Right ventricle myocardium inferior (tissue), 1 donor: ENCODE data around the gene TMEM101. TPM values are rescaled to one million over a fixed set of nuclear protein-coding genes. Genes with fewer than 3 reads are reported as not detected.
"Not testable (repeated sequence)": the region's sequence is repeated elsewhere in the genome, so short reads cannot be mapped to it uniquely, and the experiment has no call there.

Experiments
- ATAC-seq: fragments of 200-7000 bp; cut with Tn5 transposase; one replicate; pipeline ENCODE4 v1.9.1; 2020; ENCODE audit warnings: mild to moderate bottlenecking, moderate library complexity
- DNase-seq: peaks from one replicate; pipeline ENCODE4 v3.0.0; 2021; ENCODE audit errors: missing footprints
- intact Hi-C: fragments of 100-400 bp; cut with DNase I; formaldehyde crosslinking; loops from one replicate; pipeline ENCODE4 v1.11.0; 2022
- total RNA-seq: library from RNA; stranded (reverse); fragmentation: NEBNext Ultra II Directional; extraction: Animal tissue kit (Norgen Biotek cat#: 25700); gene quantifications from one replicate; pipeline ENCODE4 v1.2.1, GENCODE V29; 2021
- donor health status: DM: no; HTN: yes; CAD: no; lungs with severe emphysema.

TMEM101 gene
- total RNA-seq, 1 donor from 2014 or later: 21.5 TPM

DNA sequence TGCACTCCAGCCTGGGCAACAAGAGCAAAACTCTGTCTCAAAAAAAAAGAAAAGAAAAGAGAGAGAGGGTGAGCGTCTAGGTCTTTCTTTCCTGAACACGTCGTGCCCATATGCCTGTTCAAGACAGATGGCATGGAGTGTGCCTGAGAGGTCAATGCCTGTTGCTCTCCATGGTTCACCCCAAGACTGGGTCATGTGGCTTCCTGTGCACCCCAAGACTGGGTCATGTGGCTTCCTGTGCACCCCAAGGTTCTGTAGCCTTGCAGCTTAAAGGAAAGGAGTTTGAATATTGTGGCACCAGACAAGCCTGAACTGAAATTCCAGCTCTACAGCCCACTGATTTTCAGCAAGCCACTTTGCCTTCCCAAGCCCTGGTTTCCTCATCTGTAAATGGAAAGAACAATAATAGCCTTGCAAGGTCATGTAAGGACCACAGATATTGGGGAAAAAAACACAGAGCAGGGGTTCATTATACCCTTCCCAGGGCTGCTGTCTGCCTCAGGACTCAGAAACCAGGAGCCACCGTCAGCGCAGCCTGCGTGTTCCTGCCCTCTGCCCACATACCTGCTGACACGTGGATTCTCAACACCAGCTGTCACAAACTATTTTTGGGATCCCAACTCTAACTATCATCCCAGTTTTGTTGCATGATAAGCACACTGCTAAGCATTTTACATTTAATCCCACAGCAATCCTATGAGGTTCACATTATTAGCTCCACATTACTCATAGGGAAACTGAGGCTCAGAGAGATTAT is 28.4 kb downstream of the TMEM101 start:
- ATAC-seq (no peak), DNase-seq (no peak)
- intact Hi-C loops: no loop called here

- intact Hi-C loops: no loop called here
- DNase-seq (no peak), ATAC-seq (no peak)
Measured at GRCh38 chr17:43984521-43984920, 30.2 kb downstream of the TMEM101 start.

DNA sequence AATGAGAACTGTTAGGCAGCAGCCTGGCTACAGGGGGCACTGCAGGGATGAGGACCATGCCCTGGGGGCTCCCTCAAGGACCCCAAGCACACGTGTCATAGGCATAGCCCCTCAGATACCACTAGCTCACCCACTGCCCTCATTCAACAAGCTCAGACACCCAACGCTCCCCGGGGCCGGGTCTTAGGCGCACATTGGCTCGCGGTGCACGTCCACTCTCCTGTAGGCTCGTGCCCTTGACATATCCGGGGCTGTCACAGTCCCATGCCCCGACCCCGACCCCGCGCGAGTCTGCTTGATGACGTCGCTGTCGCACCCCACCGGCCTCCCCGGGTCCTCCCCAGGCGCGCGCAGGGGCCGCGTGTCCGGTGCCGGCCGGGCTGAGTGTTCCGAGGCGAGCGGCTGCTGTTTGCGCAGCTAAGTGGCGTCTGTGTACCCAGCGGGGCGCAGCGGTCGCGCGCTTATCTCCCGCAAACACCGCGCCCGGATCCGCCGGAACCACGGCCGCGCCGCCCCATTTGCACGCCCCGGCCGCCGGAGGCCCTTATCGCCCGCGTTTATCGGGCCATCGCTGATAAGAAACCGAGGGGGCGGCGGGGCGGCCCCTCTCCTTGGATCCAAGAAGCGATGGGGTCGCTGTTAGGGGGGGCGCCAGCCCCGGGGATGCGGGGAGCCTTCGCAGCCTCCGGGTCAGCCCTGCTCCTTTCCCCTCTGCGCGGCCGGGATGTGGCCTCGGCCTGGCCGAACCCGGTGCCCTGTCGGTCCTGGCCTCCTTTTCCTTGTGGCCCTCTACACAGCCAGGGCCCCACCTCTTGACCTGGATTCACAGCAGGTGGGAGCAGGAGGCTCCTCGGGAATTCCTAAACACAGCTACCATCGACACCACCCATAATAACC is 31.0 kb downstream of the TMEM101 start:
- DNase-seq: no peak
- intact Hi-C loops: no loop called here

GRCh38 chr17:43983196-43983514 is 31.6 kb downstream of the TMEM101 start:
- intact Hi-C loops: no loop called here
- no peak for DNase-seq
- ATAC-seq: no peak

More for the DNA sequence above, 31.0 kb downstream of the TMEM101 start:
- peak; percentile 51 for ATAC-seq

GRCh38 chr17:43982171-43982570 is 32.6 kb downstream of the TMEM101 start:
- no peak for DNase-seq
- intact Hi-C loops: no loop called here
- no peak for ATAC-seq

GRCh38 chr17:43979671-43980070 is 35.1 kb downstream of the TMEM101 start:
- intact Hi-C loops: no loop called here
- DNase-seq: no peak
- ATAC-seq: no peak

DNA sequence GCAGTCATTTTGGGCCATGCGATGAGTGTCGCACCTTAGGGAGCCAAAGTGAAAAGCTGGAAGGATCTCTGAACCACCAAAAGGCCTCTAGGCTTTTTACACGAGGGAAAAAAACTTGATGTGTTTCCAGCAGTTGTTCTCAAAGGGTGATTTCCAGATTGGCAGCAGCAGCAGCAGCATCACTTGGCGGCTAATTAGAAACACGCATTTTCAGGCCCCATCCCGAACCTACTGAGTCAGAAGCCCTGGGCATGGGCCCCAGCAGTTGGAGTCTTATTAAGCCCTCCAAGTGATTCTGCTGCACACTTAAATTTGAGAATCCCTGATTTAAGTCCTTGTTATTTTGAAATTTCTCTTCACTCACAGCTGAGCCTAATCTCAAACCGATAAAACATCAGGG is 35.8 kb downstream of the TMEM101 start:
- no peak for ATAC-seq

GRCh38 chr17:43978078-43978477 is 36.7 kb downstream of the TMEM101 start:
- intact Hi-C loops: no loop called here
- DNase-seq (no peak), ATAC-seq (no peak)

More for the DNA sequence above, 35.8 kb downstream of the TMEM101 start:
- intact Hi-C loops: no loop called here
- DNase-seq: no peak

- ATAC-seq (no peak), DNase-seq (no peak)
- intact Hi-C loops: no loop called here
Measured at GRCh38 chr17:43976963-43977837, 37.6 kb downstream of the TMEM101 start.

DNA sequence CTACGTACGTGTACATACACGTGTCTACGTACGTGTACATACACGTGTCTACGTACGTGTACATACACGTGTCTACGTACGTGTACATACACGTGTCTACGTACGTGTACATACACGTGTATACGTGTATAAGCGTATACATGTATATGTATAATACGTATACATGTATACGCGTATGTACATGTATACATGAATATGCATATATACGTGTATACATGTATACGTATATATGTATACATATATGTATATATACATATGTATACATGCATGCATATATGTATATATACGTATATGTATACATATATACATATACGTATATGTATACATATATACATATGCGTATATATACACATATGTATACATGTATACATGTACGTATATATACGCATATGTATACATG is 38.9 kb downstream of the TMEM101 start:
- intact Hi-C loops: no loop called here
- DNase-seq (no peak), ATAC-seq (no peak)

DNA sequence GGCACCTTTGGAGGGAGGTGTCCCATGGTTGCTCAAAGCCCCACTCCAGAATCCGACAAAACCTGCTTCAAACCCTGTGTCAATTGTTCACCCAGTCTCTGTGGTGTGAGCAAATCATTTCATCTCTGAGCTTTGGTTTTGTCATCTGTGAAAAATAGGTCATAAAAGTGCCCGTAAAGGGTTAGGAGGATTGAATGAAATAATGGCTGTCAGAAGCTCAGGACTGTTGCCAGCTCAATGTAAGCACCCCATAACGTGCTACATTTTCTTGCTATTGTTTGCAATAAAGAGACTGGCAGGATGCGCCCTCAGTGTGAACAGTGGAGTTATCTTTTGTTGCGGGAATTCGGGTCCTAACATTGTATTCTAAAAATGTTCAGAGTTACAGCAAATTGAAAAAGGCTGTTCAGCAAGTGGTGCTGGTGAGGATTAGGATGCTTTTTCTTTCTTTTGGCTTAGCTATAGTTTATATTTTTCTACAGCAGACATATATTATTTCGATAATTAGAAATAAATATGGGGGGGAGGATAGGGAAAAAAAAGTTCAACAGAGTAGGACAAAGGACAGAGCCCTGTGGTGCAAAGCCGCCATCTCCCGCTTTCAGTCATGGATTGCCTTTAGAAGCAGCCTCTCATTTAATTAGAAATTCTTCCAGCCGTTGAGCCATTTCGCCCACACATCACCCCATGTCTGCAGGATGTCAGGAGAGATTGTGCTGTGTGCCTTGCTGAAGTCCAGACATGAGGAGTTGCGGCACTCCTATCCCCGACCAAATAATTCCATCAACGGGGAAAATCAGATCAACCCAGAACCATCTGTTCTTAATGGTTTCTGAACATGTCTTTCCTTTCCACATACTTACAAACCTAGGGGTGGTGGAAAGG is 40.1 kb downstream of the TMEM101 start:
- no peak for ATAC-seq
- no peak for DNase-seq

GRCh38 chr17:43972444-43973212 is 42.1 kb downstream of the TMEM101 start:
- intact Hi-C loops, DNase-seq, ATAC-seq: not testable (repeated sequence)

More for the DNA sequence above, 40.1 kb downstream of the TMEM101 start:
- intact Hi-C loops: no loop called here

DNA sequence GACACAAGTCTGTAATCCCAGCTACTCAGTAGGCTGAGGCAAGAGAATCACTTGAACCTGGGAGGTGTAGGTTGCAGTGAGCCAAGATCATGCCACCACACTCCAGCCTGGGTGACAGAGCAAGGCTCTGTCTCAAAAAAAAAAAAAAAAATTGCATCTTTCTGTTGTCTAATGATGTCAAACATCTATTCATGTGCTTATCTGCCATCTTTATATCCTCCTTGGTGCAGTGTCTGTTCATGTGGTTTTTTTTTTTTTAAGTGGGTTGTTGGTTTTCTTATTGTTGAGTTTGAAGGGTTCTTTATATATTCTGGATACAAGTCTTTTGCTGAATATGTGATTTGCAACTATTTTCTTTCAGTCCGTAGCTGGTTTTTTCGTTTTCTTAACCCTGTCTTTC is 43.3 kb downstream of the TMEM101 start:
- intact Hi-C loops, DNase-seq, ATAC-seq: not testable (repeated sequence)

- DNase-seq: no peak
Measured at GRCh38 chr17:43970366-43970765, 44.4 kb downstream of the TMEM101 start.

DNA sequence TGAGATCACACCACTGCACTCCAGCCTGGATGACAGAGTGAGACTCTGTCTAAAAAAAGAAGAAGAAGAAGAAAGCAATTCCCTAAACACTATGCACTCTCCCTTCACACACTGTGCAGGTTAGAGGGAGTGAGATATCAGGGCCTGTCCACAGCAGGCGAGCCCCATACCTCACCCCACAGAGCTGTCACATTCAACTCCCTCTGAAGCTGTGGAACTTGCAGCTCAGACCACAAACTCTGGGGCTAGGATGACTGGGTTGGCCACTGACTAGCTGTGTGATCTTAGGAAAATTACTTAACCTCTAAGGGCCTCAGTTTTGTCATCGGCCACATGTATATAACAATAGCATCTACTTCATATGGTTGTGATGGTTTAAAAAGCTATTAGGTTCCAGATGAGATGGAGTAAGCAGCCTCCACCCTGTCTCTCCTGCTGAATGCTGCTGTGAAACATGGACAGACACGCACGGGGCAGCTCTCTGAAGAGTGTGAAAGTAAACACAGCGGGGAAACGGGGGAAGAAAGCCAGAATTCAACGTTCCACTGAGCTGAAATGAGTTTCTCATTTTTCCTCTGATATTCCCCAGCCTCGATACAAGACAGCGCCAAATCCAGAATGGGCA is 47.4 kb downstream of the TMEM101 start:
- intact Hi-C loops: no loop called here
- ATAC-seq (no peak), DNase-seq (no peak)

More at GRCh38 chr17:43970366-43970765, 44.4 kb downstream of the TMEM101 start:
- intact Hi-C loops: no loop called here
- no peak for ATAC-seq

- ATAC-seq (no peak), DNase-seq (no peak)
- intact Hi-C loops: no loop called here
Measured at GRCh38 chr17:43966276-43966675, 48.5 kb downstream of the TMEM101 start.

- intact Hi-C loops: no loop called here
- DNase-seq: no peak
- ATAC-seq: no peak
Measured at GRCh38 chr17:43962479-43962878, 52.3 kb downstream of the TMEM101 start.
